MM.1S (cell line): Measurements from ENCODE around the gene UTP4.

ENCODE experiments used
- DNase-seq: peaks from one replicate; pipeline ENCODE4 v3.0.0-alpha.2; 2015
- H2AFZ ChIP-seq: fragments of 300-600 bp; sonication (generic); 2 replicates; pipeline ENCODE4 v1.6.0; 2016; ENCODE audit warnings: antibody characterized with exemption, low read length
- H3F3A ChIP-seq: fragments of 300-600 bp; sonication (generic); 2 replicates; pipeline ENCODE4 v1.6.1; 2016; ENCODE audit warnings: mild to moderate bottlenecking, antibody characterized with exemption, low read length, moderate library complexity, mixed read lengths; ENCODE audit not compliant: insufficient read depth
- H3K27ac ChIP-seq: fragments of 300-600 bp; sonication (generic); 2 replicates; pipeline ENCODE4 v1.5.1; 2016; ENCODE audit warnings: mild to moderate bottlenecking, low read length
- H3K27me3 ChIP-seq: fragments of 300-600 bp; sonication (generic); replicated peaks from 2 replicates; pipeline ENCODE4 v1.6.0; 2016; ENCODE audit warnings: low read length; ENCODE audit not compliant: insufficient read depth
- H3K36me3 ChIP-seq: fragments of 300-600 bp; sonication (generic); replicated peaks from 2 replicates; pipeline ENCODE4 v1.6.1; 2016; ENCODE audit warnings: mild to moderate bottlenecking, low read length, mixed read lengths; ENCODE audit not compliant: insufficient read depth
- H3K4me1 ChIP-seq: fragments of 300-600 bp; sonication (generic); 2 replicates; pipeline ENCODE4 v1.6.1; 2016; ENCODE audit warnings: low read length, mixed read lengths
- H3K4me2 ChIP-seq: fragments of 300-600 bp; sonication (generic); 2 replicates; pipeline ENCODE4 v1.6.0; 2016; ENCODE audit warnings: low read depth, low read length
- H3K4me3 ChIP-seq: fragments of 300-600 bp; sonication (generic); 2 replicates; pipeline ENCODE4 v1.5.1; 2016; ENCODE audit warnings: low read length, mixed read lengths
- H3K79me2 ChIP-seq: fragments of 300-600 bp; sonication (generic); 2 replicates; pipeline ENCODE4 v1.6.1; 2016; ENCODE audit warnings: mixed run types, low read length, mixed read lengths
- H3K9ac ChIP-seq: fragments of 300-600 bp; sonication (generic); 2 replicates; pipeline ENCODE4 v1.6.1; 2016; ENCODE audit warnings: low read length, mixed read lengths
- H3K9me2 ChIP-seq: fragments of 300-600 bp; sonication (generic); replicated peaks from 2 replicates; pipeline ENCODE4 v1.6.1; 2016; ENCODE audit warnings: mild to moderate bottlenecking, low read length, mixed read lengths; ENCODE audit not compliant: insufficient read depth
- H3K9me3 ChIP-seq: fragments of 300-600 bp; sonication (generic); replicated peaks from 2 replicates; pipeline ENCODE4 v1.6.1; 2016; ENCODE audit warnings: mild to moderate bottlenecking, low read length, mixed read lengths; ENCODE audit not compliant: insufficient read depth
- H4K20me1 ChIP-seq: fragments of 300-600 bp; sonication (generic); 2 replicates; pipeline ENCODE4 v1.6.1; 2016; ENCODE audit warnings: mild to moderate bottlenecking, low read length, moderate library complexity, mixed read lengths; ENCODE audit not compliant: insufficient read depth
- CTCF ChIP-seq: fragments of 300-600 bp; sonication (generic); IDR thresholded peaks from 2 replicates; pipeline ENCODE4 v1.5.1; 2016; ENCODE audit warnings: antibody characterized with exemption, low read length, mixed read lengths
- EZH2 ChIP-seq: fragments of 300-600 bp; sonication (generic); optimal IDR thresholded peaks from 2 replicates; pipeline ENCODE3; 2017; ENCODE audit warnings: low read depth, mild to moderate bottlenecking, antibody characterized with exemption, low read length, mixed read lengths
- EZH2phosphoT487 ChIP-seq: fragments of 300-600 bp; sonication (generic); IDR thresholded peaks from 2 replicates; pipeline ENCODE4 v1.6.1; 2018; ENCODE audit warnings: antibody characterized with exemption, low read length

The UTP4 gene

GRCh38 chr16:69115361-69115760, 17.1 kb upstream of the UTP4 start:
- Histone ChIP-seq H3F3A (no peaks in the 10 kb centered on the region), H3K4me1 (no peaks in the 10 kb centered on the region), H2AFZ (no peak overlapping the region), H3K9me3 (no peaks in the 10 kb centered on the region), H3K9ac (no peak overlapping the region), H3K79me2 (no peaks in the 10 kb centered on the region), H3K36me3 (no peaks in the 10 kb centered on the region), H3K4me2 (no peak overlapping the region), H3K27me3 (no peaks in the 10 kb centered on the region), H4K20me1 (no peaks in the 10 kb centered on the region), H3K4me3 (no peak overlapping the region), H3K9me2 (no peaks in the 10 kb centered on the region), H3K27ac (no peak overlapping the region)
- TF ChIP-seq EZH2 (no peak), CTCF (no peak), EZH2phosphoT487 (no peak)
- DNase-seq: no peak

GRCh38 chr16:69115837-69116236, 16.6 kb upstream of the UTP4 start:
- no peak for DNase-seq
- H2AFZ ChIP-seq: no peak overlapping the region
- no peaks in the 10 kb centered on the region for H4K20me1 ChIP-seq
- no peaks in the 10 kb centered on the region for H3K9me2 ChIP-seq
- no peak overlapping the region for H3K9ac ChIP-seq
- H3F3A ChIP-seq: no peaks in the 10 kb centered on the region
- no peaks in the 10 kb centered on the region for H3K4me1 ChIP-seq
- H3K36me3 ChIP-seq: no peaks in the 10 kb centered on the region
- H3K4me2 ChIP-seq: no peak overlapping the region
- no peak for TF ChIP-seq CTCF
- no peak for TF ChIP-seq EZH2
- TF ChIP-seq EZH2phosphoT487: no peak
- no peaks in the 10 kb centered on the region for H3K9me3 ChIP-seq
- no peaks in the 10 kb centered on the region for H3K27me3 ChIP-seq
- no peak overlapping the region for H3K4me3 ChIP-seq
- H3K79me2 ChIP-seq: no peaks in the 10 kb centered on the region
- no peak overlapping the region for H3K27ac ChIP-seq

- H3K9me3 ChIP-seq: no peaks in the 10 kb centered on the region
- H3K9me2 ChIP-seq: no peaks in the 10 kb centered on the region
- H3K4me2 ChIP-seq: no peak overlapping the region
- no peaks in the 10 kb centered on the region for H3F3A ChIP-seq
- no peaks in the 10 kb centered on the region for H3K36me3 ChIP-seq
- H3K27ac ChIP-seq: no peak overlapping the region
- DNase-seq: no peak
- H2AFZ ChIP-seq: no peak overlapping the region
- H3K79me2 ChIP-seq: no peaks in the 10 kb centered on the region
- no peaks in the 10 kb centered on the region for H3K4me1 ChIP-seq
- no peak overlapping the region for H3K9ac ChIP-seq
- H3K4me3 ChIP-seq: no peak overlapping the region
- no peaks in the 10 kb centered on the region for H4K20me1 ChIP-seq
- no peak for TF ChIP-seq CTCF
- TF ChIP-seq EZH2phosphoT487: no peak
- TF ChIP-seq EZH2: no peak
- H3K27me3 ChIP-seq: no peaks in the 10 kb centered on the region
Observed at GRCh38 chr16:69116256-69116875, 16.1 kb upstream of the UTP4 start.
